PC-9 (cell line): Measurements from ENCODE around the gene ACSL1.

Experiments
- EZH2 ChIP-seq: fragments of 200-600 bp; sonication (generic); IDR thresholded peaks from 2 replicates; pipeline ENCODE4 v1.8.0; 2017; ENCODE audit warnings: antibody characterized with exemption, low read depth
- TF ChIP-seq, protein P1 (sequence below): fragments of 200-600 bp; sonication (generic); conservative IDR thresholded peaks from 2 replicates; pipeline ENCODE4 v1.6.1; 2017; ENCODE audit warnings: mixed run types, antibody characterized with exemption, mild to moderate bottlenecking, moderate library complexity

DNA sequence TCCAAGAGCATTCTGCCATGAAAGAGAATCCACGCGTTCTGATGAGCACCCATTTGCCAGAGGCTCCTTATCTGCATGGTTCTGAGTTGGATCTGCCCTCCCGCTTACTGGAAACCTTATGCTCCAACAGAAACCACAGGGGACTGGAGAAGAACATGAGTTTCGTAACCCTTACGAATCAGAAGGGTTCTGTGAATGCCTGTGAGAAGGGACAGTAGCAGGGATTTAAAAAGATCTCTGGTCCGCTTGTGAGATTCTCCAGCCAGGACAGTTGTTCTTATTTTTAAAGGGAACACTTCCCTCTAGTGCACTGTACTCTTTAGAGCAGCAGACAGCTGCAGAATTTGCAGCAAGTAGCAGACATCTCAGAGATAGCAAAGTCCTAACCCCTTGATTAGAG, 69.4 kb downstream of the ACSL1 start:
- TF ChIP-seq, protein P1, sequence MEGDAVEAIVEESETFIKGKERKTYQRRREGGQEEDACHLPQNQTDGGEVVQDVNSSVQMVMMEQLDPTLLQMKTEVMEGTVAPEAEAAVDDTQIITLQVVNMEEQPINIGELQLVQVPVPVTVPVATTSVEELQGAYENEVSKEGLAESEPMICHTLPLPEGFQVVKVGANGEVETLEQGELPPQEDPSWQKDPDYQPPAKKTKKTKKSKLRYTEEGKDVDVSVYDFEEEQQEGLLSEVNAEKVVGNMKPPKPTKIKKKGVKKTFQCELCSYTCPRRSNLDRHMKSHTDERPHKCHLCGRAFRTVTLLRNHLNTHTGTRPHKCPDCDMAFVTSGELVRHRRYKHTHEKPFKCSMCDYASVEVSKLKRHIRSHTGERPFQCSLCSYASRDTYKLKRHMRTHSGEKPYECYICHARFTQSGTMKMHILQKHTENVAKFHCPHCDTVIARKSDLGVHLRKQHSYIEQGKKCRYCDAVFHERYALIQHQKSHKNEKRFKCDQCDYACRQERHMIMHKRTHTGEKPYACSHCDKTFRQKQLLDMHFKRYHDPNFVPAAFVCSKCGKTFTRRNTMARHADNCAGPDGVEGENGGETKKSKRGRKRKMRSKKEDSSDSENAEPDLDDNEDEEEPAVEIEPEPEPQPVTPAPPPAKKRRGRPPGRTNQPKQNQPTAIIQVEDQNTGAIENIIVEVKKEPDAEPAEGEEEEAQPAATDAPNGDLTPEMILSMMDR, result no peak
- TF ChIP-seq EZH2, result no peak
